C4-2B (cell line): ENCODE data around the gene RILPL1.
"Not testable (repeated sequence)": the region's sequence is repeated elsewhere in the genome, so short reads cannot be mapped to it uniquely, and the experiment has no call there.

Experiments used
- H3K27ac ChIP-seq: fragments of 450-650 bp; 2 replicates; pipeline ENCODE4 v1.5.1; 2017
- ZFX ChIP-seq: fragments of 450-650 bp; IDR thresholded peaks from 2 replicates; pipeline ENCODE4 v1.6.1; 2017
- TF ChIP-seq, protein P1 (sequence below): fragments of 450-650 bp; conservative IDR thresholded peaks from 2 replicates; pipeline ENCODE4 v1.5.1; 2017; ENCODE audit warnings: mild to moderate bottlenecking

Gene RILPL1, protein sequence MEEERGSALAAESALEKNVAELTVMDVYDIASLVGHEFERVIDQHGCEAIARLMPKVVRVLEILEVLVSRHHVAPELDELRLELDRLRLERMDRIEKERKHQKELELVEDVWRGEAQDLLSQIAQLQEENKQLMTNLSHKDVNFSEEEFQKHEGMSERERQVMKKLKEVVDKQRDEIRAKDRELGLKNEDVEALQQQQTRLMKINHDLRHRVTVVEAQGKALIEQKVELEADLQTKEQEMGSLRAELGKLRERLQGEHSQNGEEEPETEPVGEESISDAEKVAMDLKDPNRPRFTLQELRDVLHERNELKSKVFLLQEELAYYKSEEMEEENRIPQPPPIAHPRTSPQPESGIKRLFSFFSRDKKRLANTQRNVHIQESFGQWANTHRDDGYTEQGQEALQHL

DNA sequence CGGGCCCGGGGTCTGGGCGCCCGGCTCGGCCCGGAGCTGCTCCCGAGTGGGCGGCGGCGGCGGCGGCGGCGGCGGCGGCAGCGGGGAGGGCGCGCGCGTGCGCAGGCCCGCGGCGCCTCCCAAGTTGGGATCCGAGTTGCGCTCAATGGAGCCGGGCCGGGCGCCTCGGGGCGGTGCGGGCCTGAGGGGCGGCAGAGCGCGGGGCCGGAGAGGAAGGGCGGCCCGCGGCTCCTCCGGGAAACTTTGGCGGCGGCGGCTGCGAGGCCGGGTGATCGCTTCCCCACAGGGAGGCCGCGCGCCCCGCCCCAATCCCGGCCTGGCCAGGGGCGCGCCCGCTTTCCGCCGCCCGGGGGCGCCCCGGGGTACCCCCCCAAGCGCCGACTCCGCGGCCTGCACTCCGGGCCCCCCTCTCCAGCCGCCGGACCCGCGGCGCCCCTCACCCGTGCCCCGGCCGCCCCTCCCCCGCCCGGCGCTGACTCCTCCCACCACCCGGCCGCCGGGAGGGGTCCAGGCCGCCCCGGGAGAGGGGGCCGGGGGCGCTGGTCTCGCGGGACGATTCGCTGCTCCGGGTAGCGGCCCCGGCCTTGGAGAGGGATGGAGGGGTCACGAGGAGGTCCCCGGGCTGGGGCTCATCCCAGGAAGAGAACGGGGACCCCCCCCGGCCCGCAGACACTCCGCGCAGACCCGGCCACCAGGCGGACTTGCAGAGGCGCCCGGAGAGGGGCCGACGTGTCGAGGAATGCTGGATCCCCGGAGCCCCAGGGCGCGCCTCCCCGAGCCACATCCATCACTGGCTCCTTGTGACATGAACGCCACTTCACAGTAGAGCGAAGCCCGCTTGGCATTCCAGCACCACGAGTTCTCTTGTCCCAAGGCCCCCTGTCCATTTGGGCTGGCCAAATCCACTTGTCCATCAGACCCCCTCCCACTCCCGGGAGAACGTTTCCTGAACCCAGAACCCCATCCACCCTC is at the start of gene RILPL1:
Gene RILPL1 (minus strand): TSS at position 48 of the 972 bp plus-strand sequence. CDS start 237 bp downstream, outside the sequence.
- TF ChIP-seq ZFX: peak; percentile 63; the same call in 1 of the 2 replicates
- TF ChIP-seq, protein P1, sequence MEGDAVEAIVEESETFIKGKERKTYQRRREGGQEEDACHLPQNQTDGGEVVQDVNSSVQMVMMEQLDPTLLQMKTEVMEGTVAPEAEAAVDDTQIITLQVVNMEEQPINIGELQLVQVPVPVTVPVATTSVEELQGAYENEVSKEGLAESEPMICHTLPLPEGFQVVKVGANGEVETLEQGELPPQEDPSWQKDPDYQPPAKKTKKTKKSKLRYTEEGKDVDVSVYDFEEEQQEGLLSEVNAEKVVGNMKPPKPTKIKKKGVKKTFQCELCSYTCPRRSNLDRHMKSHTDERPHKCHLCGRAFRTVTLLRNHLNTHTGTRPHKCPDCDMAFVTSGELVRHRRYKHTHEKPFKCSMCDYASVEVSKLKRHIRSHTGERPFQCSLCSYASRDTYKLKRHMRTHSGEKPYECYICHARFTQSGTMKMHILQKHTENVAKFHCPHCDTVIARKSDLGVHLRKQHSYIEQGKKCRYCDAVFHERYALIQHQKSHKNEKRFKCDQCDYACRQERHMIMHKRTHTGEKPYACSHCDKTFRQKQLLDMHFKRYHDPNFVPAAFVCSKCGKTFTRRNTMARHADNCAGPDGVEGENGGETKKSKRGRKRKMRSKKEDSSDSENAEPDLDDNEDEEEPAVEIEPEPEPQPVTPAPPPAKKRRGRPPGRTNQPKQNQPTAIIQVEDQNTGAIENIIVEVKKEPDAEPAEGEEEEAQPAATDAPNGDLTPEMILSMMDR: no peak; the same call in 1 of the 2 replicates
- peak within 1 kb of the TSS; percentile 75 for H3K27ac ChIP-seq

DNA sequence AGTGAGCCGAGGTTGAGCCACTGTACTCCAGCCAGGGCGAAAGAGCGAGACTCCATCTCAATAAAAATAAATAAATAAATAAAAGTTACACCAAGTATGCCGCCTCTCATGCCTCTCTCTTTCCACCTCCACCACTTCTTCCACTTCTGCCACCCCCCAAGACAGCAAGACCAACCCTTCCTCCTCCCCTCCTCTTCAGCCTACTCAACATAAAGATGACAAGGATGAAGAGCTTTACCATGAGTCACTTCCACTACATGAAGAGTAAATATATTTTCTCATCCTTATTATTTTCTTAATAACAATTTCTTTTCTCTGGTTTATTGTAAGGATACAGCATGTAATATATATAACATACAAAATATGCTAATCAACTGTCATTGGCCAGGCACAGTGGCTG is 47.3 kb upstream of the RILPL1 start:
- TF ChIP-seq, protein P1: no peak
- TF ChIP-seq ZFX: no peak
- peak overlapping the region; percentile 21; the same call in 1 of the 2 replicates for H3K27ac ChIP-seq

DNA sequence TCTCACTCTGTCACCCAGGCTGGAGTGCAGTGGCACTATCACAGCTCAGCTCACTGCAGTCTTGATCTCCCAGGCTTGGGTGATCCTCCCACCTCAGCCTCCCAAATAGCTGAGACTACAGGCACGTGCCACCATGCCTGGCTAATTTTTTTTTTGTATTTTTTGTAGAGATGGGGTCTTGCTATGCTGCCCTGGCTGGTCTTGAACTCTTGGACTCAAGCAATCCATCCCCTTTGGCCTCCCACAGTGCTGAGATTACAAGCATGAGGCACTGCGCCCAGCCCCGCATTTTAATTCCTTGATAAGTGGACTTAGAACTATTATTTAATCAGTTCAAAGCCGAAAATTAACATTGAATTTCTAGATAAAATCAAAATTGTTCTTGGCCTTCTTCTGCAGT is 45.3 kb upstream of the RILPL1 start:
- not testable (repeated sequence) for H3K27ac ChIP-seq

DNA sequence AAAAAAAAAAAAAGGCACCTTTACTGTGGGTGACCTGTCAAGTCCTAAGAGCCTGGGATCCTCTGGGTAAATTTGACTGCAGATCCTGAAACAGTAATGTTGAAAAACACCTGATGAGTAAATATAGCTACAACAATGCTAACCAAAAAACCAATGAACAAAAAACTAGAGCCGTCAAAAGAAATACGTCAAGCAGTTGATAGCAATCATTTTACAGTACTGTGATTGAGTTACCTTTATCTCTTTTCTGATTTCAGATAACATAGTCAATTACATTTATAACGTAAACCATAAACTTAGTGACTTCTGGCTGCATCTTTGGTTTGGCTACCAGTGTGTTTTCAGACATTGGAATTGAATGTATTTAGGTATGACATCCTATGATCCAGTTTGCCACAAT is 44.7 kb upstream of the RILPL1 start:
- no peak for TF ChIP-seq ZFX
- TF ChIP-seq, protein P1: no peak
- no peak overlapping the region for H3K27ac ChIP-seq

DNA sequence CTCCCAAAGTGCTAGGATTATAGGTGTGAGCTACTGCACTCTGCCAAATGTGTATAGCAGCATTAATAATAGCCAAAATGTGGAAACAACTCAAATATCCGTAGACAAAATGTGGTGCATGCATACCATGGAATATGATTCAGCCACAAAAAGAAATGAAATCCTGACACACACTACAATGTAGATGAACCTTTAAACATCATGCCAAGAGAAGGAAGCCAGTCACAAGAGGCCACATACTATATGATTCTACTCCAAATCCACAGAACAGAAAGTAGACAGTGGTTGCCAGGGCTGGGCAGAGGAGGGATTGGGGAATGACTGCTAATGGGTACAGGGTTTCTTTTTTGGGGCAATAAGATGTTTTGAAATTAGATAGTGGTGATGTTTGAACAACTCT is 43.1 kb upstream of the RILPL1 start:
- TF ChIP-seq ZFX: no peak
- TF ChIP-seq, protein P1: no peak
- H3K27ac ChIP-seq: no peak overlapping the region

DNA sequence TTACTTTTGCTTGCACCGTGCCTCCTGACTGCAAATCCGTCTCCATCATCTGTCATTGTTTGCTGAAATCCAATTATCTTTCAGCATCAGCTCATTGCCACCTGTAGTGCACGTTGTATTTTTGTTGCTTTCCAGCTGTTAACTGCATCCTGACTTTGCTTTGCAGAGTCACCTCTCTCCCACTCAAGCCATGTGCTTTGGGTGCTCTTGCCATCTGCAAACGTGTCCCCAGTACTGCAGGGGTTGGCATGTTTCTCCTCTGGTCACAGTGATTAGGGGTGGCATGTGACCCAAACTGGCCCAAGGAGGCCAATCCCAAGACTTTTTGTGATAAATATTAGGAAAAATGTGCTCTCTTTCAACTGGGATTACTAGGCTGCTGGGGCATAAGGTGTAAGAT is 40.4 kb upstream of the RILPL1 start:
- TF ChIP-seq, protein P1: no peak
- TF ChIP-seq ZFX: no peak

DNA sequence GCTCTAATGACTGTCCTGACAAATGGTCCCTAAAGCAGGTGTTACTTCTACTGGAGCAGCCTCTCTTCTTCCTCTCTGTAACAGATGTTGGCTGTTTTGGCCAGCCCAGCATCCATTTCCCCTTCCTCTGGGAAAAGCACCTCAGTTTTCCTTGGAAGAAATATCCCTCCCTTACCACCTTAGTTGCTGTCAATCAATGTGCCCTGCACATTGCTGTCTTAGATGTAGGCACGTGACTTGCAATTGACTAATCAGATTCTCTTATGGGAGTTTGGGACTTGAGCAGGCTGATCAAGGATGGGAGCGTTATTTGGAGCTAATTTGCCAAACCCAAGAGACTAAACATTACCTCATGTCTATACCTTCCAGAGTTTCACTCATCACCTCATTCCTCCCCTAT is 38.9 kb upstream of the RILPL1 start:
- H3K27ac ChIP-seq: no peak overlapping the region
- TF ChIP-seq ZFX: no peak
- TF ChIP-seq, protein P1: no peak

More for the DNA sequence above, 40.4 kb upstream of the RILPL1 start:
- H3K27ac ChIP-seq: no peak overlapping the region
